ENCODE data around the gene PCDHGB2.

The PCDHGB2 gene

GRCh38 chr5:141355641-141356040 is 4.2 kb upstream of the PCDHGB2 start:
- no peak for DNase-seq (ENCODE audit: insufficient read length, low spot score)
- FAIRE-seq = no peak

GRCh38 chr5:141356133-141356532 is 3.7 kb upstream of the PCDHGB2 start:
- no peak for TF ChIP-seq CTCF (IDR thresholded peaks at IDR 0.05; ENCODE audit: insufficient read depth, missing control alignments)
- no peak for FAIRE-seq
- DNase-seq (ENCODE audit: insufficient read length, low spot score) = no peak

More at GRCh38 chr5:141355641-141356040, 4.2 kb upstream of the PCDHGB2 start:
- TF ChIP-seq CTCF (IDR thresholded peaks at IDR 0.05; ENCODE audit: insufficient read depth, missing control alignments) = no peak

- no peak for TF ChIP-seq CTCF (IDR thresholded peaks at IDR 0.05; ENCODE audit: insufficient read depth, missing control alignments)
- DNase-seq (ENCODE audit: insufficient read length, low spot score) = no peak
- no peak for FAIRE-seq
These were observed 2.8 kb upstream of the PCDHGB2 start for GRCh38 chr5:141356950-141357349.

GRCh38 chr5:141360685-141361084 is 891 bp downstream of the PCDHGB2 start:
- FAIRE-seq = no peak
- TF ChIP-seq CTCF (IDR thresholded peaks at IDR 0.05; ENCODE audit: insufficient read depth, missing control alignments) = no peak

GRCh38 chr5:141362719-141363118 is 2.9 kb downstream of the PCDHGB2 start:
- DNase-seq (ENCODE audit: insufficient read length, low spot score) = no peak
- no peak for TF ChIP-seq CTCF (IDR thresholded peaks at IDR 0.05; ENCODE audit: insufficient read depth, missing control alignments)
- no peak for FAIRE-seq

More at GRCh38 chr5:141360685-141361084, 891 bp downstream of the PCDHGB2 start:
- DNase-seq (ENCODE audit: insufficient read length, low spot score) = no peak

- DNase-seq (ENCODE audit: insufficient read length, low spot score) (no peak), FAIRE-seq (no peak)
- TF ChIP-seq CTCF (IDR thresholded peaks at IDR 0.05; ENCODE audit: insufficient read depth, missing control alignments) = no peak
These were observed 4.3 kb downstream of the PCDHGB2 start, which contains the start of gene PCDHGA5 for GRCh38 chr5:141363952-141364660. Gene PCDHGA5 (plus strand): TSS chr5:141364162. CDS start chr5:141364331, 169 bp downstream.
